Endodermal cell (in vitro differentiated cells): ENCODE data around the gene CACFD1. TPM values are rescaled to one million over a fixed set of nuclear protein-coding genes. Genes with fewer than 3 reads are reported as not detected.

ENCODE experiments used
- DNase-seq: peaks from one replicate; pipeline ENCODE4 v3.0.0-alpha.2; 2017
- H3K27ac ChIP-seq: 2 replicates; pipeline ENCODE4 v1.5.1; 2013; ENCODE audit warnings: mild to moderate bottlenecking, low read depth, low read length, moderate library complexity
- H3K27me3 ChIP-seq: 2 replicates; pipeline ENCODE4 v1.6.1; 2013; ENCODE audit warnings: mild to moderate bottlenecking, low read length, moderate library complexity; ENCODE audit not compliant: insufficient read depth, control insufficient read depth, poor library complexity, severe bottlenecking
- H3K36me3 ChIP-seq: 2 replicates; pipeline ENCODE4 v1.7.0; 2013; ENCODE audit warnings: mild to moderate bottlenecking, low read length, moderate library complexity; ENCODE audit not compliant: control insufficient read depth, insufficient read depth
- H3K4me1 ChIP-seq: one replicate; pipeline ENCODE4 v1.7.0; 2013; ENCODE audit warnings: low read length; ENCODE audit not compliant: control insufficient read depth, insufficient read depth
- H3K4me3 ChIP-seq: 2 replicates; pipeline ENCODE4 v1.5.1; 2013; ENCODE audit warnings: mild to moderate bottlenecking, low read length, moderate library complexity
- H3K9ac ChIP-seq: 2 replicates; pipeline ENCODE4 v1.6.1; 2013; ENCODE audit warnings: mild to moderate bottlenecking, low read length, moderate library complexity; ENCODE audit not compliant: poor library complexity, severe bottlenecking; ENCODE audit errors: extremely low read depth
- H3K9me3 ChIP-seq: 2 replicates; pipeline ENCODE4 v1.6.1; 2013; ENCODE audit warnings: mild to moderate bottlenecking, low read length, moderate library complexity; ENCODE audit not compliant: control insufficient read depth
- H3K27ac Mint-ChIP-seq: 2 replicates; pipeline ENCODE4 v1.8.0; 2020; ENCODE audit warnings: mixed read lengths
- H3K27me3 Mint-ChIP-seq: 2 replicates; pipeline ENCODE4 v1.8.0; 2021; ENCODE audit warnings: mild to moderate bottlenecking, mixed read lengths; ENCODE audit not compliant: insufficient read depth
- H3K36me3 Mint-ChIP-seq: 2 replicates; pipeline ENCODE4 v1.8.0; 2020; ENCODE audit warnings: low read depth, mixed read lengths
- H3K4me1 Mint-ChIP-seq: 2 replicates; pipeline ENCODE4 v1.8.0; 2020; ENCODE audit warnings: mixed read lengths
- H3K4me3 Mint-ChIP-seq: 2 replicates; pipeline ENCODE4 v1.8.0; 2020; ENCODE audit warnings: mild to moderate bottlenecking, moderate library complexity, mixed read lengths
- H3K9me3 Mint-ChIP-seq: 2 replicates; pipeline ENCODE4 v1.8.0; 2020; ENCODE audit warnings: mild to moderate bottlenecking, mixed read lengths
- WGBS, 2 experiments: methylation state at CpG; one replicate each; pipeline versions ENCODE4 v1.1.5 to v1.1.7; 2013; ENCODE audit warnings: missing lambda C conversion rate in 2 of 2, mixed read lengths in 1 of 2; ENCODE audit not compliant: insufficient coverage in 1 of 2, insufficient read length in 1 of 2; 5-methylcytosine and 5-hydroxymethylcytosine counted together
- total RNA-seq, 2 donors: library from RNA; stranded (reverse); fragmentation: NEBNext Ultra II Directional in 1 of 2; extraction: Animal tissue kit (Norgen Biotek cat#: 25700) in 1 of 2; gene quantifications; 2 replicates in 1 of 2; 3 replicates in 1 of 2; pipeline ENCODE4 v1.2.1, GENCODE V29; 2021
- TF ChIP-seq, protein P1 (sequence below): fragments of 200-600 bp; sonication (generic); conservative IDR thresholded peaks from 2 replicates; pipeline ENCODE4 v1.5.0; 2021; ENCODE audit warnings: antibody characterized with exemption, mild to moderate bottlenecking

CACFD1 gene
- total RNA-seq, 2 donors from 2014 or later, result 30.6 to 35.0 TPM

DNA sequence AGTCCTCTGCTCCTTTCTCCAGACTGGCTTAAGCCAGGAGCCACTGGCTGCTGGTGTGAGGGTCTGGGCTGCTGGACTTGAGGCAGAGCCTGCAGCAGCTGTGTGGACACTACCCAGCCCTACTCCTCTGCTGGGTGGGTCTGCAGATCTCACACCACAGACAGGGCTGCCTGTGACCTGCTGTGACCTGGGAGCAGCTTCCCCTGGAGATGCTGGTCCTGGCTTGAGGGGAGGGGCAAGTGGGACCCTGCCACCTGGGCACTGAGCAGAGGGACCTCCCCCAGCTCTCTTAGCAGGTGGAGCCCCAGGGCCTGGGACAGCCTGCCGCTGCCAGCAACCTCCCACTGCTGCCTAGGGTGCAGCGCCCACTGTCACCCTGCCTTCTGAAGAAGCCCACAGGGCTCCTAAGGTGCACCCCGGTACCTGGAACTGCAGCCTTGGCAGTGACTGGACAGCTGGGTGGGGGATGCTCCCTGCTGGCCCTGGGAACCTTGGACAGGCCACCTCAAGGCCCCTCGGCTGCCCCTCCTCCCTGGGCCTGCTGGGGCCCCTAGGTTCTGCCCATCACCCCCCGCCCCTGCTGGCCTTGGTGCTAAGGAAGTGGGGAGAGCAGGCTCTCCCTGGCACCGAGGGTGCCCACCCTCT lies 9.1 kb downstream of the CACFD1 start:
- Histone ChIP-seq H3K9me3 (no peaks in the 10 kb centered on the region), H3K4me3 (no peak overlapping the region), H3K27ac (no peak overlapping the region), H3K4me1 (no peaks in the 10 kb centered on the region), H3K9ac (no peak overlapping the region), H3K36me3 (peaks cover 20% of the 10 kb centered on the region), H3K27me3 (no peaks in the 10 kb centered on the region)
- Mint-ChIP-seq H3K4me3 (no peak overlapping the region), H3K27me3 (no peaks in the 10 kb centered on the region), H3K36me3 (peaks cover 5% of the 10 kb centered on the region), H3K9me3 (no peaks in the 10 kb centered on the region), H3K4me1 (no peaks in the 10 kb centered on the region), H3K27ac (no peak overlapping the region)
- TF ChIP-seq, protein P1, sequence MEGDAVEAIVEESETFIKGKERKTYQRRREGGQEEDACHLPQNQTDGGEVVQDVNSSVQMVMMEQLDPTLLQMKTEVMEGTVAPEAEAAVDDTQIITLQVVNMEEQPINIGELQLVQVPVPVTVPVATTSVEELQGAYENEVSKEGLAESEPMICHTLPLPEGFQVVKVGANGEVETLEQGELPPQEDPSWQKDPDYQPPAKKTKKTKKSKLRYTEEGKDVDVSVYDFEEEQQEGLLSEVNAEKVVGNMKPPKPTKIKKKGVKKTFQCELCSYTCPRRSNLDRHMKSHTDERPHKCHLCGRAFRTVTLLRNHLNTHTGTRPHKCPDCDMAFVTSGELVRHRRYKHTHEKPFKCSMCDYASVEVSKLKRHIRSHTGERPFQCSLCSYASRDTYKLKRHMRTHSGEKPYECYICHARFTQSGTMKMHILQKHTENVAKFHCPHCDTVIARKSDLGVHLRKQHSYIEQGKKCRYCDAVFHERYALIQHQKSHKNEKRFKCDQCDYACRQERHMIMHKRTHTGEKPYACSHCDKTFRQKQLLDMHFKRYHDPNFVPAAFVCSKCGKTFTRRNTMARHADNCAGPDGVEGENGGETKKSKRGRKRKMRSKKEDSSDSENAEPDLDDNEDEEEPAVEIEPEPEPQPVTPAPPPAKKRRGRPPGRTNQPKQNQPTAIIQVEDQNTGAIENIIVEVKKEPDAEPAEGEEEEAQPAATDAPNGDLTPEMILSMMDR, result no peak
- DNase-seq, result no peak
- WGBS, 2 experiments, result 94% methylated on average over 6 of the region's 6 CpGs; no CpG with 5 or more reads in 1 of the 2 experiments

DNA sequence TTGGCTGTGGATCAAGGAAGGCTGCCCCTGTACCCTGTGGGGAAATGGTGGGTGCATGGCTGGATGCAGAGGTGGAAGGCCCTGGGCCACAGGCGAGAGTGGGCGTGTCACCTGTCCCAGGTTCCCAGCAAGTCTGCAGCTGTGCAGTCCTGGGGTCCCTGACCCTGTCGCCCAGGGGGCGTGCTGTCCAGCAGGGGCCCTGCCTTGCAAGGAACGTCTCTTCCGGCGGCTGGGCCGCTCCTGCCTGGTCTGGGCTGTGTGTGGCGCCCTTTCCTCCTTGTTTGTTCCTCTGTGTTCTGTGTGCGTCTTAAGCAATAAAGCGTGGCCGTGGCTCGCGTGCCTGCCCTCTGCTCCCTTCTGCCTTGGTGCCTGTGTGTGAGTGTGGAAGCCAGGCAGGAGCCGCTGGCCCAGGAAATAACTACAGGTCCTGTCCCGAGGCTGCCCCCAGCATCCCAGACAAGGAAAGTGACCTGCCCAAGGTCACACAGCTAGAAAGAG lies 10.7 kb downstream of the CACFD1 start:
- no peaks in the 10 kb centered on the region for H3K27me3 ChIP-seq
- TF ChIP-seq, protein P1, result peak; percentile 23
- Mint-ChIP-seq H3K27ac (peak overlapping the region; percentile 46), H3K9me3 (no peaks in the 10 kb centered on the region), H3K27me3 (no peaks in the 10 kb centered on the region), H3K4me3 (no peak overlapping the region), H3K4me1 (no peaks in the 10 kb centered on the region), H3K36me3 (peaks cover 6% of the 10 kb centered on the region)
- no peak overlapping the region for H3K4me3 ChIP-seq
- peak overlapping the region; percentile 32 for H3K27ac ChIP-seq
- no peak overlapping the region for H3K9ac ChIP-seq
- peak; percentile 73 for DNase-seq
- 89% methylated on average over 14 to 16 of the region's 16 CpGs for WGBS, 2 experiments
- no peaks in the 10 kb centered on the region for H3K4me1 ChIP-seq
- peaks cover 21% of the 10 kb centered on the region for H3K36me3 ChIP-seq
- no peaks in the 10 kb centered on the region for H3K9me3 ChIP-seq

DNA sequence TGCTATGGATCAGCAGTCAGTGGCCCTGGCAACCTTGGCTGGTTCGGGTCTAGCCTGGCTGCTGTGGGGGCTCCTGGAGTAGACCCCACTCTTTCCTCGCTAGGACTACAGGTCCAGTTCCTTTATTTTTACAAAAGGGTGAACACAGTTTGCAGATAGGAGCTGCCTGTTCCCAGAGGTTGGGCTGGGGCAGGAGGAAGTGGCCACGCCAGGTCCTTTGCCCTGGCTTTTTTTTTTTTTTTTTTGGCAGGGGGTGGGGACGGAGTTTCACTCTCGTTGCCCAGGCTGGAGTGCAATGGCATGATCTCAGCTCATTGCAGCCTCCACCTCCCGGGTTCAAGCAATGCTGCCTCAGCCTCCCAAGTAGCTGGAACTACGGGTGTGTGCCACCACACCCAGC lies 11.2 kb downstream of the CACFD1 start:
- Mint-ChIP-seq H3K36me3 (peaks cover 5% of the 10 kb centered on the region), H3K4me1 (no peaks in the 10 kb centered on the region), H3K9me3 (no peaks in the 10 kb centered on the region), H3K27me3 (no peaks in the 10 kb centered on the region), H3K27ac (no peak overlapping the region), H3K4me3 (no peak overlapping the region)
- 94 to 97% methylated on average over 5 to 7 of the region's 7 CpGs for WGBS, 2 experiments
- no peaks in the 10 kb centered on the region for H3K4me1 ChIP-seq
- no peak overlapping the region for H3K9ac ChIP-seq
- H3K27ac ChIP-seq, result no peak overlapping the region
- TF ChIP-seq, protein P1, result no peak
- H3K27me3 ChIP-seq, result no peaks in the 10 kb centered on the region
- peaks cover 18% of the 10 kb centered on the region for H3K36me3 ChIP-seq
- no peak overlapping the region for H3K4me3 ChIP-seq
- H3K9me3 ChIP-seq, result no peaks in the 10 kb centered on the region
- no peak for DNase-seq
